CD4-positive, alpha-beta T cell treated with Interleukin-6 at 100 ng/mL for 8 hours (primary cell): Measurements from ENCODE around the gene ZNF516.

Experiments used
- DNase-seq: peaks from one replicate; pipeline ENCODE4 v3.0.0-alpha.2; 2020; ENCODE audit warnings: mixed read lengths, low spot score

ZNF516 gene

GRCh38 chr18:76364282-76365259 is 130.5 kb downstream of the ZNF516 start:
- DNase-seq = no peak

- no peak for DNase-seq
These were observed 131.5 kb downstream of the ZNF516 start for GRCh38 chr18:76363436-76364120.

GRCh38 chr18:76362676-76363075 is 132.4 kb downstream of the ZNF516 start:
- DNase-seq = no peak

GRCh38 chr18:76361219-76361618 is 133.8 kb downstream of the ZNF516 start:
- DNase-seq = no peak

GRCh38 chr18:76359909-76360308 is 135.1 kb downstream of the ZNF516 start:
- DNase-seq = no peak

- DNase-seq = no peak
These were observed 136.3 kb downstream of the ZNF516 start for GRCh38 chr18:76358774-76359173.

GRCh38 chr18:76357585-76358260 is 137.3 kb downstream of the ZNF516 start:
- no peak for DNase-seq

- DNase-seq = no peak
These were observed 137.9 kb downstream of the ZNF516 start for GRCh38 chr18:76357174-76357573.

GRCh38 chr18:76356666-76357065 is 138.4 kb downstream of the ZNF516 start:
- DNase-seq = no peak

- no peak for DNase-seq
These were observed 140.7 kb downstream of the ZNF516 start for GRCh38 chr18:76354348-76354747.

GRCh38 chr18:76353500-76353899 is 141.5 kb downstream of the ZNF516 start:
- no peak for DNase-seq

GRCh38 chr18:76353046-76353445 is 142.0 kb downstream of the ZNF516 start:
- no peak for DNase-seq

- DNase-seq = no peak
These were observed 143.0 kb downstream of the ZNF516 start for GRCh38 chr18:76351961-76352581.

GRCh38 chr18:76350134-76351025 is 144.7 kb downstream of the ZNF516 start:
- DNase-seq = no peak

- DNase-seq = peak; percentile 56
These were observed 145.9 kb downstream of the ZNF516 start for GRCh38 chr18:76349067-76349715.

GRCh38 chr18:76348267-76349066 is 146.6 kb downstream of the ZNF516 start:
- no peak for DNase-seq

GRCh38 chr18:76347341-76347740 is 147.7 kb downstream of the ZNF516 start:
- no peak for DNase-seq

- no peak for DNase-seq
These were observed 148.4 kb downstream of the ZNF516 start for GRCh38 chr18:76346490-76347130.

GRCh38 chr18:76345901-76346300 is 149.1 kb downstream of the ZNF516 start:
- no peak for DNase-seq
